IMR-90 (cell line): ENCODE data around the gene INTS11. TPM values are rescaled to one million over a fixed set of nuclear protein-coding genes. Genes with fewer than 3 reads are reported as not detected.

Experiments used
- ATAC-seq: fragments of 200-7000 bp; cut with Tn5 transposase; 2 replicates; pipeline ENCODE4 v1.9.1; 2020; ENCODE audit warnings: low read depth, mild to moderate bottlenecking, moderate library complexity
- BruUV-seq: library from RNA; stranded (reverse); fragments of 400-500 nt; replicated peaks from 2 replicates; lab custom pipeline; 2021; lab: Mats Ljungman, UMichigan
- CTCF ChIA-PET: fragments of 300-600 bp; formaldehyde crosslinking; extraction: SDS; loops from one replicate; lab custom pipeline; 2021; ENCODE audit warnings: antibody characterized with exemption; lab: Yijun Ruan, JAX
- POLR2A ChIA-PET: fragments of 300-600 bp; sonication (Branson Sonifier 250); formaldehyde crosslinking; loops from one replicate; lab custom pipeline; 2022; ENCODE audit warnings: antibody characterized with exemption; ENCODE audit not compliant: unreplicated experiment; lab: Charles Lee
- DNase-seq: peaks from one replicate; pipeline ENCODE4 v3.0.0; 2013
- H2AFZ ChIP-seq: replicated peaks from 2 replicates; pipeline ENCODE3; 2013; ENCODE audit warnings: low read length, mild to moderate bottlenecking; ENCODE audit not compliant: poor library complexity
- H2AK5ac ChIP-seq: 2 replicates; pipeline ENCODE4 v1.6.1; 2013; ENCODE audit warnings: low read depth, low read length, inconsistent platforms
- H2AK9ac ChIP-seq: replicated peaks from 2 replicates; pipeline ENCODE3; 2013; ENCODE audit warnings: mild to moderate bottlenecking, low read depth, low read length, moderate library complexity; ENCODE audit not compliant: poor library complexity
- H2BK120ac ChIP-seq: 2 replicates; pipeline ENCODE4 v1.6.1; 2013; ENCODE audit warnings: low read depth, low read length, inconsistent platforms
- H2BK15ac ChIP-seq: 3 replicates; pipeline ENCODE4 v1.6.1; 2013; ENCODE audit warnings: low read depth, low read length, inconsistent platforms
- H2BK20ac ChIP-seq: 2 replicates; pipeline ENCODE4 v1.6.1; 2013; ENCODE audit warnings: low read depth, mild to moderate bottlenecking, inconsistent platforms, low read length, moderate library complexity
- H2BK5ac ChIP-seq: 2 replicates; pipeline ENCODE4 v1.6.1; 2013; ENCODE audit warnings: mild to moderate bottlenecking, low read depth, low read length, inconsistent platforms; ENCODE audit not compliant: poor library complexity, severe bottlenecking
- H3K14ac ChIP-seq: replicated peaks from 2 replicates; pipeline ENCODE4 v1.6.1; 2013; ENCODE audit warnings: low read depth, low read length, inconsistent platforms
- H3K18ac ChIP-seq: 2 replicates; pipeline ENCODE4 v1.6.1; 2013; ENCODE audit warnings: low read depth, low read length, control low read depth
- H3K23ac ChIP-seq: 2 replicates; pipeline ENCODE4 v1.6.1; 2013; ENCODE audit warnings: low read depth, low read length, inconsistent platforms
- H3K27ac ChIP-seq: 2 replicates; pipeline ENCODE4 v1.5.1; 2013; ENCODE audit warnings: mild to moderate bottlenecking, control low read depth, low read length; ENCODE audit not compliant: insufficient read depth
- H3K27me3 ChIP-seq: 2 replicates; pipeline ENCODE4 v1.6.1; 2013; ENCODE audit warnings: low read length; ENCODE audit not compliant: control insufficient read depth, insufficient read depth
- H3K36me3 ChIP-seq: 2 replicates; pipeline ENCODE4 v1.6.1; 2013; ENCODE audit warnings: low read length, mixed read lengths; ENCODE audit not compliant: control insufficient read depth, insufficient read depth
- H3K4ac ChIP-seq: 2 replicates; pipeline ENCODE4 v1.6.1; 2013; ENCODE audit warnings: low read depth, low read length, inconsistent platforms
- H3K4me1 ChIP-seq: 2 replicates; pipeline ENCODE4 v1.6.1; 2013; ENCODE audit warnings: low read length, mixed read lengths; ENCODE audit not compliant: control insufficient read depth, insufficient read depth
- H3K4me2 ChIP-seq: 2 replicates; pipeline ENCODE4 v1.6.1; 2013; ENCODE audit warnings: low read depth, mild to moderate bottlenecking, control low read depth, low read length, moderate library complexity
- H3K4me3 ChIP-seq: 2 replicates; pipeline ENCODE4 v1.5.1; 2013; ENCODE audit warnings: low read depth, mild to moderate bottlenecking, control low read depth, low read length, moderate library complexity; ENCODE audit not compliant: insufficient read depth
- H3K56ac ChIP-seq: 2 replicates; pipeline ENCODE4 v1.6.1; 2013; ENCODE audit warnings: low read length, inconsistent platforms; ENCODE audit not compliant: insufficient read depth; ENCODE audit errors: extremely low read depth
- H3K79me1 ChIP-seq, 2 experiments: 2 replicates each; pipeline ENCODE4 v1.6.1; 2013; ENCODE audit warnings: low read length in 2 of 2, inconsistent platforms in 1 of 2, low read depth in 1 of 2
- H3K9ac ChIP-seq: 2 replicates; pipeline ENCODE4 v1.6.1; 2013; ENCODE audit warnings: low read depth, low read length, control low read depth
- H3K9me1 ChIP-seq: 2 replicates; pipeline ENCODE4 v1.6.1; 2013; ENCODE audit warnings: low read length, inconsistent platforms; ENCODE audit not compliant: insufficient read depth
- H3K9me3 ChIP-seq: 2 replicates; pipeline ENCODE4 v1.6.1; 2013; ENCODE audit warnings: low read length; ENCODE audit not compliant: control insufficient read depth, insufficient read depth
- H4K20me1 ChIP-seq: 2 replicates; pipeline ENCODE4 v1.6.1; 2013; ENCODE audit warnings: low read length, inconsistent platforms; ENCODE audit not compliant: insufficient read depth
- H4K5ac ChIP-seq: 2 replicates; pipeline ENCODE4 v1.6.1; 2013; ENCODE audit warnings: mild to moderate bottlenecking, low read depth, low read length, control low read depth
- H4K8ac ChIP-seq, 2 experiments: 2 replicates each; pipeline ENCODE4 v1.6.1; 2013; ENCODE audit warnings: low read depth in 2 of 2, low read length in 2 of 2, control low read depth in 1 of 2, inconsistent platforms in 1 of 2
- H4K91ac ChIP-seq: 2 replicates; pipeline ENCODE4 v1.6.1; 2013; ENCODE audit warnings: low read depth, low read length, inconsistent platforms; ENCODE audit not compliant: insufficient read depth
- BHLHE40 ChIP-seq: fragments of 150-350 bp; IDR thresholded peaks from 2 replicates; pipeline ENCODE4 v1.6.1; 2016; ENCODE audit warnings: mild to moderate bottlenecking, low read depth, low read length
- CHD1 ChIP-seq: IDR thresholded peaks from 2 replicates; pipeline ENCODE4 v1.6.1; 2012; ENCODE audit warnings: low read depth, low read length, improper control_type of control experiment
- CTCF ChIP-seq: conservative IDR thresholded peaks from 2 replicates; pipeline ENCODE4 v1.5.1; 2012; ENCODE audit warnings: mild to moderate bottlenecking, low read depth, low read length, improper control_type of control experiment
- FOS ChIP-seq: fragments of 150-350 bp; IDR thresholded peaks from 2 replicates; pipeline ENCODE4 v1.6.1; 2016; ENCODE audit warnings: low read depth, low read length
- MAFK ChIP-seq: IDR thresholded peaks from 2 replicates; pipeline ENCODE4 v1.6.1; 2012; ENCODE audit warnings: low read depth, low read length, improper control_type of control experiment
- MAZ ChIP-seq: IDR thresholded peaks from 2 replicates; pipeline ENCODE4 v1.6.1; 2012; ENCODE audit warnings: low read depth, mild to moderate bottlenecking, low read length, improper control_type of control experiment, moderate library complexity, borderline replicate concordance
- MXI1 ChIP-seq: IDR thresholded peaks from 2 replicates; pipeline ENCODE4 v1.6.1; 2012; ENCODE audit warnings: low read depth, mild to moderate bottlenecking, low read length, moderate library complexity, borderline replicate concordance
- POLR2A ChIP-seq: IDR thresholded peaks from 2 replicates; pipeline ENCODE4 v1.6.1; 2012; ENCODE audit warnings: mild to moderate bottlenecking, low read depth, low read length
- RAD21 ChIP-seq: IDR thresholded peaks from 2 replicates; pipeline ENCODE4 v1.6.1; 2012; ENCODE audit warnings: low read length, improper control_type of control experiment
- RCOR1 ChIP-seq: IDR thresholded peaks from 2 replicates; pipeline ENCODE4 v1.6.1; 2012; ENCODE audit warnings: mild to moderate bottlenecking, low read length, improper control_type of control experiment; ENCODE audit not compliant: insufficient replicate concordance
- RFX5 ChIP-seq: IDR thresholded peaks from 2 replicates; pipeline ENCODE4 v1.8.0; 2012; ENCODE audit warnings: low read depth, mild to moderate bottlenecking, low read length, moderate library complexity
- USF2 ChIP-seq: fragments of 150-350 bp; IDR thresholded peaks from 2 replicates; pipeline ENCODE4 v1.6.1; 2017; ENCODE audit warnings: mild to moderate bottlenecking, antibody characterized with exemption, low read length, low read depth
- WGBS, 2 experiments: methylation state at CpG; one replicate each; pipeline versions ENCODE4 v1.1.5 to v1.1.7; 2013; ENCODE audit warnings: missing lambda C conversion rate in 2 of 2; ENCODE audit not compliant: insufficient read length in 1 of 2; ENCODE audit errors: extremely low coverage in 2 of 2; 5-methylcytosine and 5-hydroxymethylcytosine counted together
- dilution Hi-C: fragments of 300-500 bp; cut with HindIII; formaldehyde crosslinking; loops from one replicate; pipeline ENCODE4 v1.14.3; 2018; ENCODE audit warnings: low sequenced_read_pairs; ENCODE audit not compliant: unreplicated experiment
- in situ Hi-C: fragments of 300-500 bp; cut with MboI; formaldehyde crosslinking; loops from 3 replicates; pipeline ENCODE4 v1.14.3; 2019; ENCODE audit warnings: low sequenced_read_pairs, inconsistent platforms, mixed read lengths
- intact Hi-C: fragments of 100-400 bp; cut with micrococcal nuclease; formaldehyde crosslinking; loops from 2 replicates; pipeline ENCODE4 v1.10.0; 2022
- polyA plus RNA-seq, 3 experiments: library from polyadenylated mRNA; depleted of rRNA; stranded (reverse); fragments of >200 nt; gene quantifications; 2 replicates each; pipeline ENCODE4 v1.2.3, GENCODE V29; 2012; ENCODE audit warnings: low replicate concordance in 1 of 3
- total RNA-seq: library from RNA; depleted of rRNA; stranded (reverse); fragments of >200 nt; gene quantifications from 2 replicates; pipeline ENCODE4 v1.2.3, GENCODE V29; 2012

Gene INTS11
- total and polyA plus RNA-seq, 2 of the 4 experiments (the other 2 are of a cell fraction) = 56.1 to 123 TPM

- Histone ChIP-seq H3K18ac (no peak overlapping the region), H3K14ac (no peak overlapping the region), H2AK5ac (no peak overlapping the region), H3K9me3 (no peaks in the 10 kb centered on the region), H2BK20ac (no peak overlapping the region), H3K27ac (no peak overlapping the region; the same call in 1 of the 2 replicates), H3K4me2 (no peak overlapping the region), H4K8ac (no peak overlapping the region; a peak in 1 of 4 replicates), H3K56ac (no peak overlapping the region), H3K4ac (no peak overlapping the region), H3K23ac (no peak overlapping the region), H2BK5ac (no peak overlapping the region), H4K91ac (no peak overlapping the region), H2BK120ac (no peak overlapping the region), H3K36me3 (peaks cover 27% of the 10 kb centered on the region), H4K5ac (no peak overlapping the region), H3K79me1 (peaks cover 10 to 75% of the 10 kb centered on the region in 2 experiments), H3K4me1 (peaks cover 16% of the 10 kb centered on the region; the same call in 1 of the 2 replicates), H3K4me3 (no peak overlapping the region), H3K27me3 (no peaks in the 10 kb centered on the region), H2BK15ac (no peak overlapping the region), H3K9ac (no peak overlapping the region), H2AFZ (no peak overlapping the region), H3K9me1 (peaks cover 4% of the 10 kb centered on the region), H4K20me1 (peaks cover 73% of the 10 kb centered on the region), H2AK9ac (no peak overlapping the region)
- ATAC-seq = no peak
- in situ Hi-C loops = no loop called here
- TF ChIP-seq CTCF (no peak), MXI1 (no peak), BHLHE40 (no peak), FOS (no peak), CHD1 (no peak), RAD21 (no peak), MAZ (no peak), MAFK (no peak), USF2 (no peak), RCOR1 (no peak), POLR2A (no peak), RFX5 (no peak)
- DNase-seq = peak; percentile 31
- ChIA-PET CTCF (no interaction called here), POLR2A (no interaction called here)
- intact Hi-C loops = no loop called here
- 53% methylated on average over 9 of the region's 23 CpGs; no CpG with 5 or more reads in 1 of the 2 experiments for WGBS, 2 experiments
- no TSS peak for BruUV-seq
- dilution Hi-C loops = no loop called here
Observed at GRCh38 chr1:1320666-1321448, 3.6 kb downstream of the INTS11 start.
